KMS-11 (cell line): ENCODE measurements around the gene IFIH1.

ENCODE experiments used
- H2AFZ ChIP-seq: fragments of 200-600 bp; sonication (generic); 2 replicates; pipeline ENCODE4 v1.6.1; 2016; ENCODE audit warnings: antibody characterized with exemption, mixed run types, low read depth
- H3K27ac ChIP-seq: fragments of 200-600 bp; sonication (generic); 2 replicates; pipeline ENCODE4 v1.6.1; 2016; ENCODE audit warnings: mild to moderate bottlenecking, mixed run types
- H3K27me3 ChIP-seq: fragments of 200-600 bp; sonication (generic); 2 replicates; pipeline ENCODE4 v1.6.1; 2017; ENCODE audit warnings: mild to moderate bottlenecking, low read depth, mixed run types, moderate library complexity; ENCODE audit not compliant: insufficient read depth
- H3K36me3 ChIP-seq: fragments of 200-600 bp; sonication (generic); 2 replicates; pipeline ENCODE4 v1.6.1; 2017; ENCODE audit warnings: mild to moderate bottlenecking, mixed run types; ENCODE audit not compliant: insufficient read depth
- H3K4me1 ChIP-seq: fragments of 200-600 bp; sonication (generic); 2 replicates; pipeline ENCODE4 v1.6.1; 2016; ENCODE audit warnings: mild to moderate bottlenecking, low read depth, mixed run types; ENCODE audit not compliant: poor library complexity, severe bottlenecking
- H3K4me2 ChIP-seq: fragments of 200-600 bp; sonication (generic); 2 replicates; pipeline ENCODE4 v1.7.0; 2016; ENCODE audit warnings: mild to moderate bottlenecking, mixed run types
- H3K4me3 ChIP-seq: fragments of 200-600 bp; sonication (generic); IDR thresholded peaks from 2 replicates; pipeline ENCODE4 v1.6.1; 2017; ENCODE audit warnings: low read depth, low read length, mixed read lengths; ENCODE audit not compliant: insufficient read depth
- H3K79me2 ChIP-seq: fragments of 200-600 bp; sonication (generic); 2 replicates; pipeline ENCODE4 v1.6.1; 2016; ENCODE audit warnings: low read depth, mixed run types; ENCODE audit not compliant: insufficient read depth
- H3K9ac ChIP-seq: fragments of 200-600 bp; sonication (generic); 2 replicates; pipeline ENCODE4 v1.6.1; 2016; ENCODE audit warnings: mild to moderate bottlenecking, mixed run types
- H4K20me1 ChIP-seq: fragments of 200-600 bp; sonication (generic); 2 replicates; pipeline ENCODE4 v1.6.1; 2016; ENCODE audit warnings: mild to moderate bottlenecking, mixed run types; ENCODE audit not compliant: insufficient read depth
- TF ChIP-seq, protein P1 (sequence below): fragments of 200-600 bp; sonication (generic); conservative IDR thresholded peaks from 2 replicates; pipeline ENCODE4 v1.6.1; 2017; ENCODE audit warnings: low read depth, mild to moderate bottlenecking, antibody characterized with exemption, low read length, moderate library complexity, mixed read lengths

The IFIH1 gene

DNA sequence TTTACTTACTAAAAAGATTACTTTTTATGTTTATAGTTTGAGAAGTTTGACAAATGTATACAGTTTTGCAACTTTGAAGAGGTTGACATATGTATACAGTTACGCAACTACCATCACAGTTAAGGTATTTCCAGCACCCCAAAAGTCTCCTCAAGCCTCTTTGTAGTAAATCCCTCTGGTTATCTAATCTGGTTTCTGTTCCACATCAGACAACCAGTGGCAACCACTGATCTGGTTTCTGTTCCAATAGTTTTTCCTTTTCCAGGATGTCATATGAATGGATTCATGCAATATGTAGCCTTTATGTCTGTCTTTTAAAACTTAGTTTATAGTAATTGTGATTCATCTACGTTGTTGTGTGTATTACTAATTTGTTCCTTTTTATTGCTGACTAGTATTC, 23.5 kb downstream of the IFIH1 start:
- H3K36me3 ChIP-seq: no peaks in the 10 kb centered on the region
- H3K27ac ChIP-seq: no peak overlapping the region
- no peak overlapping the region for H3K9ac ChIP-seq
- H3K79me2 ChIP-seq: no peaks in the 10 kb centered on the region
- H3K27me3 ChIP-seq: no peaks in the 10 kb centered on the region
- no peak overlapping the region for H3K4me3 ChIP-seq
- H4K20me1 ChIP-seq: no peaks in the 10 kb centered on the region
- no peaks in the 10 kb centered on the region for H3K4me1 ChIP-seq
- TF ChIP-seq, protein P1, sequence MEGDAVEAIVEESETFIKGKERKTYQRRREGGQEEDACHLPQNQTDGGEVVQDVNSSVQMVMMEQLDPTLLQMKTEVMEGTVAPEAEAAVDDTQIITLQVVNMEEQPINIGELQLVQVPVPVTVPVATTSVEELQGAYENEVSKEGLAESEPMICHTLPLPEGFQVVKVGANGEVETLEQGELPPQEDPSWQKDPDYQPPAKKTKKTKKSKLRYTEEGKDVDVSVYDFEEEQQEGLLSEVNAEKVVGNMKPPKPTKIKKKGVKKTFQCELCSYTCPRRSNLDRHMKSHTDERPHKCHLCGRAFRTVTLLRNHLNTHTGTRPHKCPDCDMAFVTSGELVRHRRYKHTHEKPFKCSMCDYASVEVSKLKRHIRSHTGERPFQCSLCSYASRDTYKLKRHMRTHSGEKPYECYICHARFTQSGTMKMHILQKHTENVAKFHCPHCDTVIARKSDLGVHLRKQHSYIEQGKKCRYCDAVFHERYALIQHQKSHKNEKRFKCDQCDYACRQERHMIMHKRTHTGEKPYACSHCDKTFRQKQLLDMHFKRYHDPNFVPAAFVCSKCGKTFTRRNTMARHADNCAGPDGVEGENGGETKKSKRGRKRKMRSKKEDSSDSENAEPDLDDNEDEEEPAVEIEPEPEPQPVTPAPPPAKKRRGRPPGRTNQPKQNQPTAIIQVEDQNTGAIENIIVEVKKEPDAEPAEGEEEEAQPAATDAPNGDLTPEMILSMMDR: no peak
- H2AFZ ChIP-seq: no peak overlapping the region
- H3K4me2 ChIP-seq: no peak overlapping the region

DNA sequence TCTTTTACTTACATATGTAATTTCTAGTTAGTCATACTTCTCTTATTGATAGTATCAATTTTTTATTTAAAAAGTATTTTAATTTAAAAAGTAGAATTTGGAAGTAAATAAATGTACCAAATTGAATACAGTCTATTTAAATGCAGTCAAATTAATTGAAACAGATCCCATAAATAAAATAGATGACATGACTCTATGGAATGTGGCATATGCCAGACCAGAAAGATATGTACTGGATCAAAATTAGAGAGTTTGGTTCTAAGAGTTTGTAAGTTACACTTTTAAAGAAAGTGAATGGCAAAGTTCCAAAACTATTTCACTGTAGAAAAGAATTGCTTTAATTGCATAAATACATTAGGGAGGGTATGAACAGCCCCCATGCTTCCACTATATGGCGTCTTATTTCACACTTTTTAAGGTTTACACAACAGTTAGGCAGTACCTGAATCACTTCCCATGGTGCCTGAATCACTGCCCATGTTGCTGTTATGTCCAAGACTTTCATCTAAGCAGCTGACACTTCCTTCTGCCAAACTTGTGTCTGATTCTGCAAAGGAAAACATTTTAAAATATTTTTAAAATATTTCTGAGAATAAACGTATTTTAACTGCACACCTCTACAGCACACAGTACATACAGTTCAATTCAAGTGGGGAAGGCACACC, 25.2 kb downstream of the IFIH1 start:
- TF ChIP-seq, protein P1: no peak
- no peak overlapping the region for H3K4me3 ChIP-seq
- no peak overlapping the region for H2AFZ ChIP-seq
- no peaks in the 10 kb centered on the region for H3K27me3 ChIP-seq
- no peak overlapping the region for H3K27ac ChIP-seq
- no peak overlapping the region for H3K4me2 ChIP-seq
- H3K36me3 ChIP-seq: no peaks in the 10 kb centered on the region
- H3K4me1 ChIP-seq: no peaks in the 10 kb centered on the region
- no peaks in the 10 kb centered on the region for H3K79me2 ChIP-seq
- H4K20me1 ChIP-seq: no peaks in the 10 kb centered on the region
- no peak overlapping the region for H3K9ac ChIP-seq

DNA sequence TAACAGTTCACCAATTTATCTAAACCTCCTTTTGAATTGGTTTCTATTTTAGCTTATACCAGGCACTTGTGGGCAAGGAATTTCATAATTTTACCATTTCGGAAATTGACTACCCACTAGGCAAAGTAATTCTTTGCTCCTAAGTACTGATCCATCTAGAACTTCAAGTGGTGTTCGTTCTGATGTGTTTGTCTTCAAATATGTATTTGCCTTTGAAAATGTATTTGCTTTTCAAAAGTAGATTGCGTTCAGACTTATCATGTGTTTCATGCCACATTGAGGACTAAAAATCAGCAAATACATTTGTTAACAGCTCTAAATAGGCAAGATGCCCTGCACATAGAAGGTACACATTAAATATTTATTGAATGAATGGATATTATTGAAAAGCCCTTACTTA, 26.7 kb downstream of the IFIH1 start:
- H3K27me3 ChIP-seq: no peaks in the 10 kb centered on the region

DNA sequence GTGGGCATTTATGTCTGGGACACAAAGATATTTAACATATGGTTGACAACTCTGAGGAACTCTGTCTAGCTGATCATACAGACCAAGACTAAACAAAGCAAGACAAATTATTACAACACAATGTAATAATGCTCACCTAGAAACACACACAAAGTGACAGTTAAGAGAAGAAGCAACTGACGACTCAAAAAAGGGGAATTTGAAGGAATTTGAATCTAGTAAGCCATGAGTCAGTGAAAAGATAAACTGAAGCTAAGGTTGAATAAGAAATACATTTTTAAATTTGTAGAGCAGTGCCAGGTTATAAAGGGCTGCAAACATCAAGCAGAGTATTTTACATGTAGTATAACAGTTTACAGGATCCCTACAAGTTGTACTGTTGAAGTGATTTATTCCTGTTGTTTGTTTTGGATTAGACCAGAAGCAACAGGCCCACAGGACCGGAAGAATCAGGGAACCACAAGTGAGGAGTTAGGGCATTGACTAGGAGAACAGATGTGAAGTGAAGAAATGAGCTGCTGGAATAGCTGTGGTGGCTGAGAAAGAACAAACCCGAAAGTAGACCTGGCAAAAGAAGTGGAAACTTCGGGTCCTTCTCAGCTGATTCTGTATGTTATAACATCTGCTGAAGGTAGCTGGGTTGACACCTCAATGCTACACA, 35.6 kb downstream of the IFIH1 start:
- Histone ChIP-seq H2AFZ (no peak overlapping the region), H3K4me3 (no peak overlapping the region), H3K79me2 (no peaks in the 10 kb centered on the region), H3K9ac (no peak overlapping the region), H3K36me3 (no peaks in the 10 kb centered on the region), H3K27ac (no peak overlapping the region), H4K20me1 (no peaks in the 10 kb centered on the region), H3K4me2 (no peak overlapping the region), H3K27me3 (no peaks in the 10 kb centered on the region), H3K4me1 (no peaks in the 10 kb centered on the region)
- TF ChIP-seq, protein P1: no peak

More for the DNA sequence above, 26.7 kb downstream of the IFIH1 start:
- Histone ChIP-seq H3K4me2 (no peak overlapping the region), H3K9ac (no peak overlapping the region), H3K27ac (no peak overlapping the region), H3K36me3 (no peaks in the 10 kb centered on the region), H3K79me2 (no peaks in the 10 kb centered on the region), H2AFZ (no peak overlapping the region), H4K20me1 (no peaks in the 10 kb centered on the region), H3K4me1 (no peaks in the 10 kb centered on the region), H3K4me3 (no peak overlapping the region)
- TF ChIP-seq, protein P1: no peak
